Large intestine (tissue), 3 donors: ENCODE measurements around the gene PIGBOS1. TPM values are rescaled to one million over a fixed set of nuclear protein-coding genes. Genes with fewer than 3 reads are reported as not detected.

ENCODE experiments used
- DNase-seq, 2 donors: peaks; one replicate each; pipeline versions ENCODE4 v3.0.0 to v3.0.0-alpha.2; 2013
- H3K27ac ChIP-seq: one replicate; pipeline ENCODE4 v1.5.1; 2013; ENCODE audit warnings: low read length
- H3K27me3 ChIP-seq: 2 replicates; pipeline ENCODE4 v1.6.1; 2013; ENCODE audit warnings: low read length; ENCODE audit not compliant: control insufficient read depth, insufficient read depth
- H3K36me3 ChIP-seq: 2 replicates; pipeline ENCODE4 v1.6.1; 2013; ENCODE audit warnings: low read length; ENCODE audit not compliant: control insufficient read depth, insufficient read depth
- H3K4me1 ChIP-seq: one replicate; pipeline ENCODE4 v1.6.1; 2013; ENCODE audit warnings: low read length; ENCODE audit not compliant: control insufficient read depth, insufficient read depth
- H3K4me3 ChIP-seq: one replicate; pipeline ENCODE4 v1.5.1; 2013; ENCODE audit warnings: low read length
- H3K9me3 ChIP-seq: one replicate; pipeline ENCODE4 v1.6.1; 2013; ENCODE audit warnings: mild to moderate bottlenecking, low read depth, low read length, moderate library complexity; ENCODE audit not compliant: control insufficient read depth
- WGBS: methylation state at CpG from one replicate; pipeline ENCODE4 v1.1.5; 2013; ENCODE audit warnings: low lambda C conversion rate; ENCODE audit not compliant: insufficient coverage; 5-methylcytosine and 5-hydroxymethylcytosine counted together
- polyA plus RNA-seq: library from polyadenylated mRNA; unstranded; fragments of 120-200 nt; gene quantifications from one replicate; pipeline ENCODE4 v1.2.1, GENCODE V29; 2013

Gene PIGBOS1
- polyA plus RNA-seq, 1 donor, result 17.6 TPM

DNA sequence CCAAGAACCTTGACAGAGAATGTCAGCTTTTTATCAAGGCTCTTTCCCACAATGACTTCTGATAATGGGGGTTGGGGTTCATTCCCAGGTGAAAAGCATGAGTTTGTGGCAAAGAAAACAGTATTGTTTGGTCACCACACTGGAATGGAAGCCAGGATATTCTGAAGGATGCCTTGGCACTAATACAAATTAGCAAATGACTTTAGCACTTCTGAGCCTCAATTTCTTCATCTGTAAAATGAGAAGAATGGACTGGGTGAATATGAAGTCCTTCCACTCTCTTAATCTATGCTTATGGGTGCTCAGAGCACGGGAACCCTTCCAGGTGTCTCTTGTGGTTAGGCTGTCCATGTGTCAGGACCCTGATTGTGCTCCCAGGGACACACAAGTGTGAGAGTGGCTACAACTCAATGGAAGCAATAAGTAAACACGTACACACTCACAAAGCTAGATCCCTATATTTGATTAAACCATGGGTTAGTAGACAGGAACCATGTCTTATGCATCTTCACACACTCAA, 50.7 kb downstream of the PIGBOS1 start:
- Histone ChIP-seq H3K27me3 (no peaks in the 10 kb centered on the region), H3K27ac (no peak overlapping the region), H3K4me1 (no peaks in the 10 kb centered on the region)

DNA sequence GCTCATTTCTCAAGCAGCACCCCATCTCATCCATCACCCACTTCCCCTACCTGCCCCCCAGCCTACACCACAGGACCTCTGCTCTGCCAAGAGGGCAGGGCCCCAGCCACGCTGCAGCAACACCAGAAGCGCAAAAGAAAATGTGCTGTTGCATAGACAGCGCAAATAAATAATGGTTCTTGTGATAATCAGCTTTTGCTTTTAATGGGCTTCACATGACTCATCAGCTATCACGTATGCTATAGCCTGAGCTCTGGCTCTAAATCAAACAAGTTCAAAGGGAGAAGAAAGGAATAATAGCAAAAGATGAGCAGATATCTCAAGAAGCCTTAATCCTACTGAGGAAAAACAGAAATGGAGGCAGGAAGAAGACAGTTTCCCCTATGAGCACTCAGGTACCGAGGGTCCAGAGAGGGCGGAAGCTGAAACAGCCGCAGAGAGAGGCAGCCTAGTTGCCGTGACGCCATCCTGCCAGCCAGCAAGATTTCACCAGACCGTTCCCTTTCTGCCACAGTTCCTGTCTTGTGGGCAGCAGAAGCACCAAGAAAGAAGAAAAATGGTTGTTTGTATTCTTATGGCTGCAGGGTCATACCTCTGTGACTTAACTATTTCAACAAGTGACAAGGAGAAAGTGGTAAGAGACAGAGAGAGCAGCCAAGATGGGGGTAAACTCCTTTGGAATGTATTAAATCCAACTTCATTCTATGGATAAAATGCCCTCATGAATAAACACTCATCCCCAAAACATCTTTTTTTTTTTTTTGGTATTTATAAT, 51.3 kb downstream of the PIGBOS1 start:
- no peak overlapping the region for H3K27ac ChIP-seq
- H3K4me1 ChIP-seq, result no peaks in the 10 kb centered on the region
- H3K9me3 ChIP-seq, result no peaks in the 10 kb centered on the region
- no peaks in the 10 kb centered on the region for H3K36me3 ChIP-seq
- H3K4me3 ChIP-seq, result no peak overlapping the region
- H3K27me3 ChIP-seq, result no peaks in the 10 kb centered on the region
- peak in 1 of 2 donors; percentile 44 for DNase-seq
- WGBS, result 0% methylated on average over 1 of the region's 10 CpGs

More for the DNA sequence above, 50.7 kb downstream of the PIGBOS1 start:
- WGBS, result no CpG with 5 or more reads among the region's 2 CpGs
- H3K9me3 ChIP-seq, result no peaks in the 10 kb centered on the region
- DNase-seq, result no peak
- no peak overlapping the region for H3K4me3 ChIP-seq
- no peaks in the 10 kb centered on the region for H3K36me3 ChIP-seq

Other genes starting within 250 kb of the PIGBOS1 start
- gene RSL24D1, start 122.2 kb downstream of the PIGBOS1 start, polyA plus RNA-seq, result 78.8 TPM
- 28.1 TPM for gene RAB27A, start 29.3 kb downstream of the PIGBOS1 start, polyA plus RNA-seq
- 12.6 TPM for gene PIGB, start 99 bp upstream of the PIGBOS1 start, polyA plus RNA-seq
- 38.9 TPM for gene CCPG1, start 89.2 kb upstream of the PIGBOS1 start, polyA plus RNA-seq
- gene PIERCE2, start 89.4 kb upstream of the PIGBOS1 start, polyA plus RNA-seq, result 2.3 TPM
- gene DNAAF4, start 189.1 kb upstream of the PIGBOS1 start, polyA plus RNA-seq, result 2.6 TPM